CD14-positive monocyte (primary cell): ENCODE data around the gene VWC2. TPM values are rescaled to one million over a fixed set of nuclear protein-coding genes. Genes with fewer than 3 reads are reported as not detected.

Source experiments
- DNase-seq, 3 donors: peaks; one replicate each; pipeline ENCODE4 v3.0.0-alpha.2; 2011 to 2022
- H2AFZ ChIP-seq: 2 replicates; pipeline ENCODE4 v1.6.0; 2012; ENCODE audit warnings: mild to moderate bottlenecking, low read depth, low read length, inconsistent platforms; ENCODE audit not compliant: insufficient read depth, poor library complexity, severe bottlenecking
- H3K27ac ChIP-seq, 2 donors: 1 replicate in 1 of 2; 2 replicates in 1 of 2; pipeline ENCODE4 v1.5.1; 2012 to 2013; ENCODE audit warnings: low read length in 2 of 2, control low read depth in 1 of 2, inconsistent platforms in 1 of 2, low read depth in 1 of 2, mild to moderate bottlenecking in 1 of 2
- H3K27me3 ChIP-seq, 2 donors: one replicate each; pipeline versions ENCODE4 v1.6.0 to v1.6.1; 2011 to 2013; ENCODE audit warnings: low read length in 2 of 2; ENCODE audit not compliant: control insufficient read depth in 2 of 2, insufficient read depth in 2 of 2
- H3K36me3 ChIP-seq, 2 donors: replicated peaks in 1 of 2; 1 replicate in 1 of 2; 2 replicates in 1 of 2; pipeline versions ENCODE4 v1.5.1 to v1.6.1; 2012 to 2013; ENCODE audit warnings: low read length in 2 of 2, control low read depth in 1 of 2, inconsistent platforms in 1 of 2, mild to moderate bottlenecking in 1 of 2; ENCODE audit not compliant: insufficient read depth in 2 of 2, control insufficient read depth in 1 of 2
- H3K4me1 ChIP-seq, 2 donors: 1 replicate in 1 of 2; 2 replicates in 1 of 2; pipeline versions ENCODE4 v1.5.1 to v1.6.1; 2012 to 2013; ENCODE audit warnings: low read length in 2 of 2, control low read depth in 1 of 2, inconsistent platforms in 1 of 2, mild to moderate bottlenecking in 1 of 2, moderate library complexity in 1 of 2; ENCODE audit not compliant: insufficient read depth in 2 of 2, control insufficient read depth in 1 of 2
- H3K4me2 ChIP-seq: replicated peaks from 2 replicates; pipeline ENCODE3; 2012; ENCODE audit warnings: low read length, moderate library complexity, mild to moderate bottlenecking; ENCODE audit not compliant: poor library complexity, severe bottlenecking; ENCODE audit errors: extremely low read depth
- H3K4me3 ChIP-seq, 3 experiments: fragments of 200-600 bp in 1 of 3; sonication (generic) in 1 of 3; replicated peaks in 1 of 3; 1 replicate in 2 of 3; 2 replicates in 1 of 3; pipeline ENCODE4 v1.5.1; 2011 to 2013; ENCODE audit warnings: low read length in 3 of 3, mild to moderate bottlenecking in 3 of 3, control low read depth in 2 of 3, low read depth in 2 of 3, inconsistent platforms in 1 of 3, moderate library complexity in 1 of 3
- H3K79me2 ChIP-seq: 2 replicates; pipeline ENCODE4 v1.6.0; 2012; ENCODE audit warnings: mild to moderate bottlenecking, control low read depth, inconsistent platforms, low read length, moderate library complexity; ENCODE audit not compliant: insufficient read depth
- H3K9ac ChIP-seq: 2 replicates; pipeline ENCODE4 v1.6.0; 2017; ENCODE audit warnings: low read length, mild to moderate bottlenecking; ENCODE audit not compliant: insufficient read depth, poor library complexity, severe bottlenecking
- H3K9me3 ChIP-seq, 2 donors: replicated peaks in 1 of 2; 1 replicate in 1 of 2; 2 replicates in 1 of 2; pipeline versions ENCODE4 v1.5.1 to v1.6.1; 2012 to 2013; ENCODE audit warnings: low read length in 2 of 2, control low read depth in 1 of 2; ENCODE audit not compliant: control insufficient read depth in 1 of 2, insufficient read depth in 1 of 2
- H4K20me1 ChIP-seq: 2 replicates; pipeline ENCODE4 v1.6.0; 2012; ENCODE audit warnings: mild to moderate bottlenecking, low read length, control low read depth, moderate library complexity; ENCODE audit not compliant: insufficient read depth
- H3K27ac Mint-ChIP-seq, 7 donors: one replicate each; pipeline ENCODE4 v1.8.0; 2020; ENCODE audit warnings: mild to moderate bottlenecking in 7 of 7, mixed read lengths in 7 of 7, moderate library complexity in 6 of 7, inconsistent platforms in 2 of 7
- H3K27me3 Mint-ChIP-seq, 3 donors: one replicate each; pipeline ENCODE4 v1.8.0; 2021 to 2022; ENCODE audit warnings: low read depth in 3 of 3, mild to moderate bottlenecking in 3 of 3, mixed read lengths in 3 of 3, moderate library complexity in 3 of 3, inconsistent platforms in 1 of 3
- H3K36me3 Mint-ChIP-seq, 2 donors: one replicate each; pipeline ENCODE4 v1.8.0; 2020; ENCODE audit warnings: mixed read lengths in 2 of 2, inconsistent platforms in 1 of 2, mild to moderate bottlenecking in 1 of 2
- H3K4me1 Mint-ChIP-seq: one replicate; pipeline ENCODE4 v1.8.0; 2020; ENCODE audit warnings: mild to moderate bottlenecking, mixed read lengths
- H3K4me3 Mint-ChIP-seq, 2 donors: one replicate each; pipeline ENCODE4 v1.8.0; 2020; ENCODE audit warnings: mild to moderate bottlenecking in 2 of 2, mixed read lengths in 2 of 2, moderate library complexity in 1 of 2
- H3K9me3 Mint-ChIP-seq, 7 donors: one replicate each; pipeline ENCODE4 v1.8.0; 2020 to 2022; ENCODE audit warnings: mixed read lengths in 7 of 7, mild to moderate bottlenecking in 6 of 7, moderate library complexity in 6 of 7, inconsistent platforms in 2 of 7
- WGBS: methylation state at CpG from one replicate; pipeline ENCODE4 v1.1.5; 2013; ENCODE audit warnings: missing lambda C conversion rate; ENCODE audit not compliant: insufficient coverage; 5-methylcytosine and 5-hydroxymethylcytosine counted together
- intact Hi-C, 2 donors: fragments of 100-400 bp; cut with micrococcal nuclease; formaldehyde crosslinking; loops; one replicate each; pipeline versions ENCODE4 v1.15.0 to v1.15.1; 2023
- polyA plus RNA-seq, 3 donors: library from polyadenylated mRNA; depleted of rRNA in 1 of 3; unstranded in 2 of 3; stranded (reverse) in 1 of 3; fragments of 300-500 nt in 2 of 3; fragments of >200 nt in 1 of 3; fragmentation: Illumina TruSeq in 2 of 3; gene quantifications; 1 replicate in 2 of 3; 2 replicates in 1 of 3; pipeline ENCODE4 v1.2.3, GENCODE V29; 2012 to 2021
- TF ChIP-seq, protein P1 (sequence below): fragments of 200-600 bp; IDR thresholded peaks from one replicate; pipeline ENCODE4 v1.8.0; 2022; ENCODE audit warnings: antibody characterized with exemption, mild to moderate bottlenecking

The VWC2 gene
- polyA plus RNA-seq, 3 donors = not detected

- no peak overlapping the region for H3K9ac ChIP-seq
- no peaks in the 10 kb centered on the region for H4K20me1 ChIP-seq
- TF ChIP-seq, protein P1, sequence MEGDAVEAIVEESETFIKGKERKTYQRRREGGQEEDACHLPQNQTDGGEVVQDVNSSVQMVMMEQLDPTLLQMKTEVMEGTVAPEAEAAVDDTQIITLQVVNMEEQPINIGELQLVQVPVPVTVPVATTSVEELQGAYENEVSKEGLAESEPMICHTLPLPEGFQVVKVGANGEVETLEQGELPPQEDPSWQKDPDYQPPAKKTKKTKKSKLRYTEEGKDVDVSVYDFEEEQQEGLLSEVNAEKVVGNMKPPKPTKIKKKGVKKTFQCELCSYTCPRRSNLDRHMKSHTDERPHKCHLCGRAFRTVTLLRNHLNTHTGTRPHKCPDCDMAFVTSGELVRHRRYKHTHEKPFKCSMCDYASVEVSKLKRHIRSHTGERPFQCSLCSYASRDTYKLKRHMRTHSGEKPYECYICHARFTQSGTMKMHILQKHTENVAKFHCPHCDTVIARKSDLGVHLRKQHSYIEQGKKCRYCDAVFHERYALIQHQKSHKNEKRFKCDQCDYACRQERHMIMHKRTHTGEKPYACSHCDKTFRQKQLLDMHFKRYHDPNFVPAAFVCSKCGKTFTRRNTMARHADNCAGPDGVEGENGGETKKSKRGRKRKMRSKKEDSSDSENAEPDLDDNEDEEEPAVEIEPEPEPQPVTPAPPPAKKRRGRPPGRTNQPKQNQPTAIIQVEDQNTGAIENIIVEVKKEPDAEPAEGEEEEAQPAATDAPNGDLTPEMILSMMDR = no peak
- H2AFZ ChIP-seq = no peak overlapping the region
- no peak overlapping the region for H3K4me3 ChIP-seq
- peaks cover 58 to 59% of the 10 kb centered on the region in 2 donors for H3K27me3 ChIP-seq
- peaks cover 0 to 4% of the 10 kb centered on the region in 2 donors for H3K36me3 Mint-ChIP-seq
- H3K4me1 Mint-ChIP-seq = peaks cover 9% of the 10 kb centered on the region
- no peak overlapping the region for H3K27ac Mint-ChIP-seq
- peaks cover 0 to 6% (median 2%) of the 10 kb centered on the region in 7 donors for H3K9me3 Mint-ChIP-seq
- H3K4me1 ChIP-seq = peaks cover 2 to 14% of the 10 kb centered on the region in 2 donors
- peaks cover 0 to 15% of the 10 kb centered on the region in 2 donors for H3K9me3 ChIP-seq
- H3K4me3 Mint-ChIP-seq = peak overlapping the region in 1 of 2 donors; percentile 80
- no peak for DNase-seq
- WGBS = no CpG with 5 or more reads among the region's 2 CpGs
- no peaks in the 10 kb centered on the region for H3K79me2 ChIP-seq
- no peaks in the 10 kb centered on the region for H3K36me3 ChIP-seq
- H3K27me3 Mint-ChIP-seq = peaks cover 56 to 74% (median 57%) of the 10 kb centered on the region in 3 donors
- no peak overlapping the region for H3K27ac ChIP-seq
- intact Hi-C loops = no loop called here
- no peak overlapping the region for H3K4me2 ChIP-seq
Measured at GRCh38 chr7:49776994-49777393, 3.6 kb downstream of the VWC2 start.

DNA sequence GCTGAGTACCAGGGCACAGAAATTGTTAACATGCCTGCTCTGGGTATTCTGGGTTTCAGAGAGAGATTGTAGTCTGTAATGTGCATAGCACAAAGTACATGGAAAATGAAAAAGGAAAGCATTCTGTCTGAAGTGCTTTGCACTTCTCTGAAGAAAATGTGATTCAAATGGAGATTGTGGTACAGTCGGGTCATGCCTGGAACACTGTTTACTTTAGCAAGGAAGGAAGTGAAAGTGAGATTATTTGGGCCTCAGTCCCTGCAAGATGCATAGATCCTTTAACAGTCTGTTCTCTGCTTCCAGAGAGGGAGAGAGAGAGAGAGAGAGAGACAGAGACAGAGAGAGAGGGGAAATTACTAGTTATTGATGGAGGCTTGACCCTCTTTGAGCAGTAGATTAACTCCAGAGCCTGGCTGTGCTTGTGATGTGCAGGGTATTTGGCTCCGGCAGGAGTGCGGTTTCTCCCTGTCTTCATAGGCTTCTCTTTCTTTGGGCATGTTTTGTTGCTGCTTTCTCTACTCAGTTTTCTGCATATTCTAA lies 5.4 kb downstream of the VWC2 start:
- Histone ChIP-seq H2AFZ (no peak overlapping the region), H3K4me1 (peaks cover 2 to 6% of the 10 kb centered on the region in 2 donors), H3K9me3 (peaks cover 0 to 15% of the 10 kb centered on the region in 2 donors), H3K9ac (no peak overlapping the region), H3K27me3 (peaks cover 45 to 48% of the 10 kb centered on the region in 2 donors), H3K4me2 (no peak overlapping the region), H3K4me3 (no peak overlapping the region), H3K36me3 (no peaks in the 10 kb centered on the region), H4K20me1 (no peaks in the 10 kb centered on the region), H3K79me2 (no peaks in the 10 kb centered on the region), H3K27ac (no peak overlapping the region)
- Mint-ChIP-seq H3K27ac (no peak overlapping the region), H3K4me1 (peaks cover 3% of the 10 kb centered on the region), H3K9me3 (peaks cover 0 to 4% (median 0%) of the 10 kb centered on the region in 7 donors), H3K27me3 (peaks cover 44 to 59% (median 44%) of the 10 kb centered on the region in 3 donors), H3K4me3 (peak overlapping the region in 1 of 2 donors; percentile 4), H3K36me3 (no peaks in the 10 kb centered on the region)
- 70% methylated on average over 3 of the region's 3 CpGs for WGBS
- intact Hi-C loops = no loop called here
- DNase-seq = no peak
- TF ChIP-seq, protein P1 = no peak
